Brain microvascular endothelial cell (primary cell): ENCODE data around the gene DGAT2.

ENCODE experiments used
- DNase-seq: peaks from one replicate; pipeline ENCODE4 v3.0.0-alpha.2; 2020
- H3K27ac ChIP-seq: fragments of 250-450 bp; sonication (Bioruptor Pico); 2 replicates; pipeline ENCODE4 v1.5.1; 2020; ENCODE audit warnings: mild to moderate bottlenecking, moderate library complexity
- H3K27me3 ChIP-seq: fragments of 250-450 bp; sonication (Bioruptor Pico); replicated peaks from 2 replicates; pipeline ENCODE4 v1.5.1; 2020; ENCODE audit warnings: mild to moderate bottlenecking
- H3K36me3 ChIP-seq: fragments of 250-450 bp; sonication (Bioruptor Pico); replicated peaks from 2 replicates; pipeline ENCODE4 v1.5.1; 2020; ENCODE audit warnings: mild to moderate bottlenecking
- H3K4me3 ChIP-seq: 2 replicates; pipeline ENCODE4 v1.5.1; 2011; ENCODE audit warnings: low read depth, mild to moderate bottlenecking, control low read depth, low read length, moderate library complexity
- in situ Hi-C: cut with HindIII; loops from 2 replicates; pipeline ENCODE4 v1.10.0; 2017; ENCODE audit warnings: low sequenced_read_pairs, low pct_ligation_motif_present
- TF ChIP-seq, protein P1 (sequence below): IDR thresholded peaks from 2 replicates; pipeline ENCODE4 v1.5.1; 2011; ENCODE audit warnings: low read depth, mild to moderate bottlenecking, moderate library complexity, low read length, control low read depth, inconsistent platforms; ENCODE audit errors: missing control alignments

DGAT2 gene

DNA sequence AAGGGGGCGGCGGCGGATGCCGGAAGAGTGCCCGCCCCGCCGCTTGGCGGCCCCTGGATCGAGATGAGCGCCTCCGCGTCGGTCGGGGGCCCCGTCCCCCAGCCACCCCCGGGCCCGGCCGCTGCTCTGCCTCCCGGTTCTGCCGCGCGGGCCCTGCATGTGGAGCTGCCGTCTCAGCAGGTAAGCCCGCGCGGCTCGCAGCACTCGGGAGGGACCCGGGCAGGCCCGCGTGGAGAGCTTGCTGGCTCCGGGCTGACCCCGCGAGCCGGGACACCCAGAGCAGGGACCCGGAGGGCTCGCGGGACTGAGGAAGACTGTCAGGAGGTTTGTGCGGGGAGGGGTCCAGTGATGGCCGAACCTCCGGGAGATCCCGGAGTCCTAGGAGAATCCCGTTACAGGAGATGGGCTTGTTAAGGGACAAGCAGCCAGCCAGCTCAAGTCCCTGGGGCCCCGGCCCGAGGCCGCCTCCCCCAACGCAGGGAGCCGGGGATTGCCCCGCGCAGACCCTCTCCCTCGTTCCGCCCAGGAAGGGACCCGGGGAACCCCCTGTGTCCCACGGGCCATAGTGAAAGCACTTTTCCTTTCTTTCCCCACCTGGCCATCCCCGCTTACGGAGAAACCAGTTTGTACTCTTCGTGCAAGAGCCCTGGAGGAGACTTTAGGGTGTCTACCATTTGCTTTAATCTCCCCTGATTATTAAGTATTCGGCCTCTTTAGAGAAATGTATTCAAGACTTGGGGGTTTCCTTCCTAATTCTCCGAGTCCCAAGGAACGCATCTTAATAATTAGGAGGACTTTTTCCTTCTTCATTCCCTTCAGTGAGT lies 47.0 kb downstream of the DGAT2 start:
- in situ Hi-C loops = no loop called here
- peak overlapping the region; percentile 81 for H3K4me3 ChIP-seq
- peak overlapping the region; percentile 70 for H3K27ac ChIP-seq
- no peaks in the 10 kb centered on the region for H3K36me3 ChIP-seq
- TF ChIP-seq, protein P1, sequence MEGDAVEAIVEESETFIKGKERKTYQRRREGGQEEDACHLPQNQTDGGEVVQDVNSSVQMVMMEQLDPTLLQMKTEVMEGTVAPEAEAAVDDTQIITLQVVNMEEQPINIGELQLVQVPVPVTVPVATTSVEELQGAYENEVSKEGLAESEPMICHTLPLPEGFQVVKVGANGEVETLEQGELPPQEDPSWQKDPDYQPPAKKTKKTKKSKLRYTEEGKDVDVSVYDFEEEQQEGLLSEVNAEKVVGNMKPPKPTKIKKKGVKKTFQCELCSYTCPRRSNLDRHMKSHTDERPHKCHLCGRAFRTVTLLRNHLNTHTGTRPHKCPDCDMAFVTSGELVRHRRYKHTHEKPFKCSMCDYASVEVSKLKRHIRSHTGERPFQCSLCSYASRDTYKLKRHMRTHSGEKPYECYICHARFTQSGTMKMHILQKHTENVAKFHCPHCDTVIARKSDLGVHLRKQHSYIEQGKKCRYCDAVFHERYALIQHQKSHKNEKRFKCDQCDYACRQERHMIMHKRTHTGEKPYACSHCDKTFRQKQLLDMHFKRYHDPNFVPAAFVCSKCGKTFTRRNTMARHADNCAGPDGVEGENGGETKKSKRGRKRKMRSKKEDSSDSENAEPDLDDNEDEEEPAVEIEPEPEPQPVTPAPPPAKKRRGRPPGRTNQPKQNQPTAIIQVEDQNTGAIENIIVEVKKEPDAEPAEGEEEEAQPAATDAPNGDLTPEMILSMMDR = no peak
- H3K27me3 ChIP-seq = no peaks in the 10 kb centered on the region
- peak; percentile 25 for DNase-seq

DNA sequence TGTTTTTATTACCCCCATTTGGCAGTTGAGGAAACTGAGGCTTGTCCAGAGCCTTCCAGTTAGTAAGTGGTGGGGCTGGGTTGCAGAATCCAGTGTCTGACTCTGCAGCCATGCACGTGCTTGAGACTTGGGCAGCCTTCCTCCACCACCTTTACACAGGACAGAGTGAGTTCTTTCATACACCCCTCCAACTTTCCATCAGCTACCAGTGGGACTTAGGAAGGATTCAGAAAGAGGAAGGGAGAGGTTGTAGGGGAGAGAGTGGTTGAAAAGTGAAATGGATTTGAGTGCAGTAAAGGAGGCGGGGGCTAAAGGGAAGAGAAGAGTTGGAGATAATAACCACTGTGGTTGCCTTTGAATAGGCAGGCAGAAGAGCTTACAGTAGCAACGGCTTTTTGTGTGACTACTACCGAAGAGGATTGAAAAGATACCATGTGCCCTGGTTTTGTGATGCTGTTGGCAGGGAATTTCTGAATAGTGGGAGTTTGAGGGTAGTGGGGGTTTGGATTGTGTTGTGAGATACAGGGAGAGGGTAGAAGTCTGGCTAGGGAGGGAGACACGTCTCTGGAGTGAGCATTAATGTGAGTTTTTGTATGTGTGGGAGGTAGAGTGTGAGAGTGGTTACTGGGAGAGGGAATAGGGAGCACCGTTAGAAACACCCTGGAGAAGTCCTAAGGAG lies 48.1 kb downstream of the DGAT2 start:
- H3K4me3 ChIP-seq = peak overlapping the region; percentile 81
- no peak for DNase-seq
- no peaks in the 10 kb centered on the region for H3K36me3 ChIP-seq
- H3K27me3 ChIP-seq = no peaks in the 10 kb centered on the region
- in situ Hi-C loops = no loop called here
- H3K27ac ChIP-seq = no peak overlapping the region
- TF ChIP-seq, protein P1 = no peak

DNA sequence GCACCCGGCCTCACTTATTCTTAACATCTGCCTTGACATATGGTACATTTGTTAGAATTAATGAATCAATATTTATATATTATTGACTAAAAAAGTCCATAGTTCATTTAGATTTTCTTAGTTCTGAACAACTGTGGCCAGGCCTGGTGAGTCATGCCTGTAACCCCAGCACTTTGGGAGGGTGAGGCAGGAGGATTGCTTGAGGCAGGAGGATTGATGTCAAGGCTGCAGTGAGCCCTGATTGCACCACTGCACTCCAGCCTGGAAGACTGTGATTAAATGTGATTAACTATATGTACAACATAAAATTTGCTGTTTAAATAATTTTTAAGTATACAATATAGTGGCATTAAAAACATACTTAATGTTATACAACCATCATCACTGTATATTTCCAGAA lies 52.1 kb downstream of the DGAT2 start:
- Histone ChIP-seq H3K27ac (no peak overlapping the region), H3K36me3 (peaks cover 2% of the 10 kb centered on the region), H3K27me3 (no peaks in the 10 kb centered on the region), H3K4me3 (no peak overlapping the region)
- DNase-seq = peak; percentile 31
- TF ChIP-seq, protein P1 = no peak
- in situ Hi-C loops = no loop called here

DNA sequence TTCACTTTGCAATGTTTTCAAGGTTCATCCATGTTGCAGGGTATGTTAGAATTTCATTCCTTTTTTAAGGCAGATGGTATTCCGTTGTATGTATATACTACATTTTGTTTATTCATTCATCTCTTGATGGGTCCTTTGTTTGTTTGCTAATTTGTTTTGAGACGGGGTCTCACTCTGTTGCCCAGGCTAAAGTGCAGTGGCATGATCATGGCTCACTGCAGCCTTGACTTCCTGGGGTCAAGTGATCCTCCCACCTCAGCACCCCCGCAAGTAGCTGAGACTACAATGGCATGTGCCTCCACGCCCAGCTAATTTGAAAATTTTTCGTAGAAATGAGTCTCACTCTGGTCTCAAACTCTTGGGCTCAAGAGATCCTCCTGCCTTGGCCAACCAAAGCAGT lies 52.6 kb downstream of the DGAT2 start:
- TF ChIP-seq, protein P1 = no peak
- no peak for DNase-seq
- no peak overlapping the region for H3K27ac ChIP-seq
- peaks cover 2% of the 10 kb centered on the region for H3K36me3 ChIP-seq
- H3K4me3 ChIP-seq = no peak overlapping the region
- in situ Hi-C loops = no loop called here
- no peaks in the 10 kb centered on the region for H3K27me3 ChIP-seq

DNA sequence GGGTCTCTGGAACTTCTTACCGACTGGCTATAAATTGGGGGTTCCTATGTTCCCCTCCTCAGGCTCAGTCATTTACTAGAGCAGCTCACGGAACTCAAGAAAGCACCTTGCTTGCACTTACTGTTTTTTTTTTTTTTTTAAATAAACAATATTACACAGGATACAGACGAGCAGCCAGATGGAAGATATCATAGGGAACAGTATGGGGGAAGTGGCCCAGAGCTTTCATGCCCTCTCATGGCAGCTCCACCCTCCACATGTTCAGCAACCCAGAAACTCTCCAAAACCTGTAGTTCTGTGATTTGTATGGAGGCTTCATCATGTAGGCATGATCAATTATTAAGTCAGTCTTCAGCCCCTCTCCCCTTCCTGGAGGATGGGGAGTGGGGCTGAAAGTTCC lies 54.0 kb downstream of the DGAT2 start:
- Histone ChIP-seq H3K27me3 (no peaks in the 10 kb centered on the region), H3K36me3 (peaks cover 2% of the 10 kb centered on the region), H3K27ac (no peak overlapping the region), H3K4me3 (no peak overlapping the region)
- TF ChIP-seq, protein P1 = no peak
- DNase-seq = no peak
- in situ Hi-C loops = no loop called here
